Bladder microvascular endothelial cell (primary cell): ENCODE measurements around the gene ZNF460. TPM values are rescaled to one million over a fixed set of nuclear protein-coding genes. Genes with fewer than 3 reads are reported as not detected.

Experiments used
- total RNA-seq: library from RNA; depleted of rRNA; stranded (reverse); fragments of >200 nt; gene quantifications from 2 replicates; pipeline ENCODE4 v1.2.3, GENCODE V29; 2014

The ZNF460 gene
- 30.4 and 106 TPM in 2 replicates for total RNA-seq

DNA sequence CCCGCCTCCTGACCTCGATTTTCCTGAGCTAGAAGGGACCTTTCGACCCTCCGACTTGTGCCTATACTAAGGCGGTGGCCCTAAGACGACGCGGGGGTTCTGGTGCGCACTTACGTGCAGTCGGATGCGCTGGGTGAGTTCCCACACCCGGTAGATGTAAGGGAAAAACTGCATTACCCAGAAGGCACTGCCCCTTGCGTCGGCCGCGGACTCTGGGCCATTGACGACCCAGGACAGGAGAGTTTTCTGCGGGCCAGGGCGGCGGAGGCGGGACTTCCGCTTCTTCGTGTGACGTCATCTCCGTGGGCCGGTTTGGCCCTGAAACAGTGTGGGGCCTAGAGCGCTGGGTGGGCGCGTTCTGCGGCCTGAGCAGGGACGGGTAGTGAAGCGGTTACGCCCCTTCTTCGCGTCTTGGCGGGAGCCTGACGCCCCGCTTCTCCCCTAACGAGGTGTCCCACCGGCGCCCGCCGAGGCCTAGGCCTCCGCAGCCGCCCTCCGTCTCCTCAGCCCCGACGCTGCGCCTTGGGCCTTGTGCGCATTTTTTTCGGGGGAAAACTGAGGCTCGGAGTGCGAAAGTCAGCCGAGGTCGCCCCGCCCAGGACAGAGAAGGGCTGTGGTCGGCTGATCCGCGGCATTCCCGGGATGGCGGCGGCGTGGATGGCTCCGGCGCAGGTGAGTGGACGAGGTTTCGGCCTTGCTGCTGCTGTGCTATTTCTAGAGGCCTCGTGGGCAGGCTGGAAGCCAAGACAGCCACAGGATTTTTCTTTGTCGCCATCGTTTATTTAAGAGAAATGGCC, at the start of gene ZNF460:
TSS of gene ZNF460 (plus strand) at position 321 of the 797 bp plus-strand sequence. CDS start at position 643, 322 bp downstream.

DNA sequence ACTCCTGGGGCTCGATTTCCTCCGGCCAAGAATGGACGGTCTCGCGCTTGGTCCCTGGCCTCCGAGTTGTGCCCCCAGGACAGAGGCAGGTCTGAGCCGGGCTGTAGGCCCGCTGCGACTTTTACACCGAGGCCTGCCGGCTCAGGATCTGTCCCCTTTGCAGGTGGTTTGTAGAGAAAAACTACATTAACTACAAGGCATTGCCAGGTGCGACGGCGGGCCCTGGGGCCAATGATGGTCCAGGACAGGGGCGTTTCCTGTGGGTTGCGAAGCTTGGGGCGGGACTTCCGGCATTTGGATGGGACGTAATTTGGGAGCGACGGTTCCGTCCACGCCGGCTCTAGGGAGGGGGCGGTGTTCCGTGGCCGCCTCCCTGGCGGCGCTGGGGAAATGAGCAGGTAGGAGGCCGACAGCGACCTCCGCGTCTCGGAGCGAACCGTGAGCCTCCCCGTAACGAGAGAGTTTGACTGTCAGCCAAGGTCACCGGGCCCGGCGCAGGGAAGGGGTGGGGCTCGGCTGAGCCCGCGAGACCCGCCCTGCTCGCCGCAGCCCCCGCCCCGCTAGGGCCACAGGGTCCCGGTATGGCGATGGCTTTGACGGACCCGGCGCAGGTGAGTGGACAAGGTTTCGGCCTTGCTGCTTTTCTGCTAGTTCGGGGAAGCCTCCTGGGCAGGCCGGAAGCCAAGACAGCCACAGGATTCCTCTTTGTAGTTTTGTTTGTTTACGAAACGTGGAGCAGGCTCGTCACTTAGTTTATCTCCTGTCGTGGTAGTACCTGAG, 39.8 kb upstream of the ZNF460 start, which contains the start of gene ZNF805:
TSS of gene ZNF805 (plus strand) at position 322 of the 780 bp plus-strand sequence. CDS start at position 582, 260 bp downstream.

DNA sequence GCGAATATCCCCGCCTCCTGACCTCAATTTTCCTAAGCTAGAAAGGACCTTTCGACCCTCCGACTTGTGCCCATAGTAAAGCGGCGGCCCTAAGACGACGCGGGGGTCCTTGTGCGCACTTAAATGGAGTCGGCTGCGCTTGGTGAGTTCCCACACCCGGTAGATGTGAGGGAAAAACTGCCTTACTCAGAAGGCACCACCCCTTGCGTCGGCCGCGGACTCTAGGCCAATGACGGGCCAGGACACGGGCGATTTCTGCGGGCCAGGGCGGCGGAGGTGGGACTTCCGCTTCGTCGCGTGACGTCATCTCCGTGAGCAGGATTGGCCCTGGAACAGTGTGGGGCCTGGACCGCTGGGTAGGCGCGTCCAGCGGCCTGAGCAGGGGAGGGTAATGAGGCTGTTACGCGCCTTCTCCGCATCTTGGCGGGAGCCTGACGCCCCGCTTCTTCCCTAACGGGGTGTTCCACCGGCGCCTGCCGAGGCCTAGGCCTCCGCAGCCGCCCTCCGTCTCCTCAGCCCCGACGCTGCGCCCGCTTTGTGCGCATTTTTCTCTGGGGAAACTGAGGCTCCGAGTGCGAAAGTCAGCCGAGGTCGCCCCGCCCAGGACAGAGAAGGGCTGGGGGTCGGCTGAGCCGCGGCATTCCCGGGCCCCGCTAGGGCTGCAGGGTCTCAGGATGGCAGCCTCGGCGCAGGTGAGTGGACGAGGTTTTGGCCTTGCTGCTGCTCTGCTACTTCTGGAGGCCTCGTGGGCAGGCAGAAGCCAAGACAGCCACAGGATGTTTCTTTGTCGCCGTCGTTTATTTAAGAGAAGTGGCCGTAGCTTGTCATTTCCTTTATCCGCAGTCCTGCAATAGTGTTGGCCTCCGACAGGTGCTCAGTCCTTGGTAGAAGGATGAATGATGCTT, 40.1 kb downstream of the ZNF460 start, which contains the start of gene ZNF543:
TSS of gene ZNF543 (plus strand) at position 293 of the 905 bp plus-strand sequence. CDS start at position 675, 382 bp downstream.

Other genes starting within 250 kb of the ZNF460 start
- gene USP29, start 160.5 kb upstream of the ZNF460 start, total RNA-seq, result not detected in 2 replicates
- gene ZIM3, start 135.3 kb upstream of the ZNF460 start, total RNA-seq, result not detected in 2 replicates
- gene DUXA, start 113.0 kb upstream of the ZNF460 start, total RNA-seq, result not detected in 2 replicates
- gene ZNF264, start 89.0 kb upstream of the ZNF460 start, total RNA-seq, result 13.6 and 46.5 TPM in 2 replicates
- 0.19 and 0.65 TPM in 2 replicates for gene AURKC, start 49.5 kb upstream of the ZNF460 start, total RNA-seq
- gene ZNF805, start 39.9 kb upstream of the ZNF460 start, total RNA-seq, result 16.4 and 31.0 TPM in 2 replicates
- gene ZNF543, start 40.0 kb downstream of the ZNF460 start, total RNA-seq, result 7.6 and 11.2 TPM in 2 replicates
- gene ZNF304, start 70.8 kb downstream of the ZNF460 start, total RNA-seq, result 6.0 and 9.4 TPM in 2 replicates
- 6.0 and 6.3 TPM in 2 replicates for gene TRAPPC2B, start 83.1 kb downstream of the ZNF460 start, total RNA-seq
- gene ZNF547, start 83.1 kb downstream of the ZNF460 start, total RNA-seq, result 2.4 and 4.3 TPM in 2 replicates
- 10.2 and 16.0 TPM in 2 replicates for gene ZNF548, start 109.4 kb downstream of the ZNF460 start, total RNA-seq
- 6.3 and 13.4 TPM in 2 replicates for gene ZNF17, start 130.7 kb downstream of the ZNF460 start, total RNA-seq
- gene ZNF749, start 154.8 kb downstream of the ZNF460 start, total RNA-seq, result 8.7 and 15.6 TPM in 2 replicates
- 0.16 and 0.57 TPM in 2 replicates for gene VN1R1, start 176.7 kb downstream of the ZNF460 start, total RNA-seq
- 13.0 and 17.8 TPM in 2 replicates for gene ZNF772, start 197.1 kb downstream of the ZNF460 start, total RNA-seq
- gene ZNF419, start 207.3 kb downstream of the ZNF460 start, total RNA-seq, result 8.3 and 13.8 TPM in 2 replicates
- gene ZNF773, start 219.5 kb downstream of the ZNF460 start, total RNA-seq, result 5.5 and 11.0 TPM in 2 replicates
- gene ZNF549, start 246.9 kb downstream of the ZNF460 start, total RNA-seq, result 2.6 and 5.5 TPM in 2 replicates